T follicular helper cell (primary cell): Measurements from ENCODE around the gene HSPA4.
"Not testable (repeated sequence)": the region's sequence is repeated elsewhere in the genome, so short reads cannot be mapped to it uniquely, and the experiment has no call there.

Source experiments
- DNase-seq: peaks from one replicate; pipeline ENCODE4 v3.0.0-alpha.2; 2020; ENCODE audit warnings: low read depth
- total RNA-seq, 2 experiments: gene quantifications; one replicate each; lab custom pipeline; 2026; lab: John Stamatoyannopoulos, UW

HSPA4 gene
- 143 to 448 reads per million in 2 experiments for total RNA-seq

GRCh38 chr5:133051542-133052316, at the start of gene HSPA4:
Gene HSPA4, plus strand, starts transcription at chr5:133052013. Its CDS starts 238 bp downstream, at chr5:133052251.
- peak; percentile 97 for DNase-seq

GRCh38 chr5:133006653-133007052, 45.2 kb upstream of the HSPA4 start:
- no peak for DNase-seq

GRCh38 chr5:133008455-133008854, 43.4 kb upstream of the HSPA4 start:
- DNase-seq: not testable (repeated sequence)

GRCh38 chr5:133015466-133015865, 36.3 kb upstream of the HSPA4 start:
- no peak for DNase-seq

GRCh38 chr5:133017964-133018363, 33.8 kb upstream of the HSPA4 start:
- no peak for DNase-seq

- DNase-seq: not testable (repeated sequence)
Measured at GRCh38 chr5:133019471-133019870, 32.3 kb upstream of the HSPA4 start.

GRCh38 chr5:133025804-133026663, 25.8 kb upstream of the HSPA4 start, which contains the start of gene ZCCHC10:
Gene ZCCHC10, minus strand, starts transcription at chr5:133026549. Its CDS starts 12 bp downstream, at chr5:133026537.
- DNase-seq: peak; percentile 83

- no peak for DNase-seq
Measured at GRCh38 chr5:133026664-133027153, 25.1 kb upstream of the HSPA4 start.

- no peak for DNase-seq
Measured at GRCh38 chr5:133029416-133029815, 22.4 kb upstream of the HSPA4 start.

GRCh38 chr5:133030343-133031005, 21.3 kb upstream of the HSPA4 start:
- no peak for DNase-seq

GRCh38 chr5:133032852-133033742, 18.7 kb upstream of the HSPA4 start:
- no peak for DNase-seq

- DNase-seq: no peak
Measured at GRCh38 chr5:133034064-133034463, 17.7 kb upstream of the HSPA4 start.

- DNase-seq: no peak
Measured at GRCh38 chr5:133035224-133035623, 16.6 kb upstream of the HSPA4 start.

GRCh38 chr5:133036677-133037076, 15.1 kb upstream of the HSPA4 start:
- not testable (repeated sequence) for DNase-seq

- DNase-seq: no peak
Measured at GRCh38 chr5:133041157-133041784, 10.5 kb upstream of the HSPA4 start.

- DNase-seq: no peak
Measured at GRCh38 chr5:133041910-133042309, 9.9 kb upstream of the HSPA4 start.

GRCh38 chr5:133046560-133046959, 5.3 kb upstream of the HSPA4 start:
- not testable (repeated sequence) for DNase-seq

- no peak for DNase-seq
Measured at GRCh38 chr5:133047404-133047803, 4.4 kb upstream of the HSPA4 start.

GRCh38 chr5:133048993-133049725, 2.7 kb upstream of the HSPA4 start:
- DNase-seq: no peak

GRCh38 chr5:133049726-133050048, 2.1 kb upstream of the HSPA4 start:
- no peak for DNase-seq
